ENCODE results near the gene SVOPL. TPM values are rescaled to one million over a fixed set of nuclear protein-coding genes. Genes with fewer than 3 reads are reported as not detected.
A peak's percentile ranks its signal among the peaks of the same experiment; 100 is the strongest.
"Not testable (repeated sequence)": the region's sequence is repeated elsewhere in the genome, so short reads cannot be mapped to it uniquely, and the experiment has no call there.

SVOPL gene
- not detected in 2 replicates for total RNA-seq (2014; rRNA removed; shearing (Covaris generic))

- DNase-seq (ENCODE audit: low spot score): no peak
Observed at GRCh38 chr7:138700857-138701536, at the start of gene SVOPL. TSS of gene SVOPL (minus strand) at chr7:138701362. CDS start at chr7:138679045, 22,317 bp downstream.

GRCh38 chr7:138750473-138750872, 49.3 kb upstream of the SVOPL start:
- DNase-seq (ENCODE audit: low spot score): no peak

- no peak for DNase-seq (ENCODE audit: low spot score)
Observed at GRCh38 chr7:138749960-138750359, 48.8 kb upstream of the SVOPL start.

- DNase-seq (ENCODE audit: low spot score): no peak
Observed at GRCh38 chr7:138748666-138749065, 47.5 kb upstream of the SVOPL start.

- DNase-seq (ENCODE audit: low spot score): no peak
Observed at GRCh38 chr7:138746073-138746472, 44.9 kb upstream of the SVOPL start.

GRCh38 chr7:138745189-138745588, 44.0 kb upstream of the SVOPL start:
- DNase-seq (ENCODE audit: low spot score): no peak

- DNase-seq (ENCODE audit: low spot score): no peak
Observed at GRCh38 chr7:138741453-138741735, 40.2 kb upstream of the SVOPL start.

GRCh38 chr7:138739859-138740258, 38.7 kb upstream of the SVOPL start:
- DNase-seq (ENCODE audit: low spot score): no peak

GRCh38 chr7:138738551-138739335, 37.6 kb upstream of the SVOPL start:
- DNase-seq (ENCODE audit: low spot score): peak; percentile 80

GRCh38 chr7:138738114-138738513, 37.0 kb upstream of the SVOPL start:
- DNase-seq (ENCODE audit: low spot score): no peak

GRCh38 chr7:138735399-138735798, 34.2 kb upstream of the SVOPL start:
- no peak for DNase-seq (ENCODE audit: low spot score)

GRCh38 chr7:138731733-138732132, 30.6 kb upstream of the SVOPL start:
- not testable (repeated sequence) for DNase-seq (ENCODE audit: low spot score)

GRCh38 chr7:138729444-138729843, 28.3 kb upstream of the SVOPL start:
- DNase-seq (ENCODE audit: low spot score): peak; percentile 25

GRCh38 chr7:138727336-138728099, 26.4 kb upstream of the SVOPL start:
- DNase-seq (ENCODE audit: low spot score): no peak

- DNase-seq (ENCODE audit: low spot score): no peak
Observed at GRCh38 chr7:138726288-138726687, 25.1 kb upstream of the SVOPL start.

- no peak for DNase-seq (ENCODE audit: low spot score)
Observed at GRCh38 chr7:138720286-138720685, 19.1 kb upstream of the SVOPL start.

GRCh38 chr7:138716889-138717288, 15.7 kb upstream of the SVOPL start:
- DNase-seq (ENCODE audit: low spot score): no peak

GRCh38 chr7:138713191-138713590, 12.0 kb upstream of the SVOPL start:
- no peak for DNase-seq (ENCODE audit: low spot score)

- DNase-seq (ENCODE audit: low spot score): no peak
Observed at GRCh38 chr7:138712652-138713051, 11.5 kb upstream of the SVOPL start.

GRCh38 chr7:138710536-138711385, 9.6 kb upstream of the SVOPL start:
- DNase-seq (ENCODE audit: low spot score): no peak

GRCh38 chr7:138705167-138705566, 4.0 kb upstream of the SVOPL start:
- DNase-seq (ENCODE audit: low spot score): no peak

GRCh38 chr7:138701537-138701923, 368 bp upstream of the SVOPL start:
- DNase-seq (ENCODE audit: low spot score): no peak

Measured in A172 (cell line).